NK-92 treated with Interleukin-12 subunit alpha and Interleukin-12 subunit beta, amount 100 ng/mL, for 24 hours (cell line): ENCODE data around the gene CEP250.

Experiments
- DNase-seq: peaks from one replicate; lab custom pipeline; 2025; lab: John Stamatoyannopoulos, UW

CEP250 gene

GRCh38 chr20:35563834-35564233 is 108.4 kb downstream of the CEP250 start:
- DNase-seq: no peak

GRCh38 chr20:35564905-35565304 is 109.5 kb downstream of the CEP250 start:
- no peak for DNase-seq

GRCh38 chr20:35568645-35569044 is 113.2 kb downstream of the CEP250 start:
- no peak for DNase-seq
